ENCODE measurements around the gene FZD10.

FZD10 gene

DNA sequence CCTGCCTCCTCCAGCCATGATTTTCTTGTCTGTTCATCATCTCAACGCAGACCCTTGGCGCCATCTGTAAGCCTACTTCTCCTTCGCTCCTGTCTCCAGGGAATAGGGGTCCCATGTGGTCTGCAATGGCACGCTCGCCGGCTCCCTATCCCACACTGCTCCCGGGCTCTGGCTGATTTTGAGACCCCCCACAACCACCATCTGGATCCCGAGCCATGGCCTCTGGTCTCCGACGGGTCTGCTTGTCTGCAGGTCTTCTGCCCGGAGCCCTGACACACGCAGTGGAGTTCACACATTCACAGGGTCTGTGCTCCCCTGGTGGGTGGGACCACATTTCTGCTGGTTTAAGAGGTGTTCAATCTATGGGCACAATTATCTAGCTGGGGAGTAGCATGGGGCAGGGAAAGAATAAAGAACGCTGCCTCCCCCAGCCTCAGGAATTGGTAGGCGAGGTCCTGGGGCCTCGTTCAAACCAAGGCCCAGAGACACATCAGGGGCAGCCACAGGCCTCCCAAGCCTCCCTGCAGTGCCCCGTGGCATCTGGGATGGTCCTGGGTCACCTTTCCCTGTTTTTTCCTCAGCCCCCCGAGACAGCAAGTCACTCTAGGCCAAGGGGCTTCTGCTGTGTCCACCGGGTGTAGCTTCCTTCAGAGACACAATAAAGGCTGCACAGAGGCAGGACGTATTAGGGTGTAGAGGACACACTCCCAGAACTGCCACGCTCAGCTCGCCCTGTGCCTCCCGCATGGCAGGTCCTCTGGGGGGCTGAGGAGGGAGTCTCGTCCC, 21.5 kb downstream of the FZD10 start:
- no peak for DNase-seq

DNA sequence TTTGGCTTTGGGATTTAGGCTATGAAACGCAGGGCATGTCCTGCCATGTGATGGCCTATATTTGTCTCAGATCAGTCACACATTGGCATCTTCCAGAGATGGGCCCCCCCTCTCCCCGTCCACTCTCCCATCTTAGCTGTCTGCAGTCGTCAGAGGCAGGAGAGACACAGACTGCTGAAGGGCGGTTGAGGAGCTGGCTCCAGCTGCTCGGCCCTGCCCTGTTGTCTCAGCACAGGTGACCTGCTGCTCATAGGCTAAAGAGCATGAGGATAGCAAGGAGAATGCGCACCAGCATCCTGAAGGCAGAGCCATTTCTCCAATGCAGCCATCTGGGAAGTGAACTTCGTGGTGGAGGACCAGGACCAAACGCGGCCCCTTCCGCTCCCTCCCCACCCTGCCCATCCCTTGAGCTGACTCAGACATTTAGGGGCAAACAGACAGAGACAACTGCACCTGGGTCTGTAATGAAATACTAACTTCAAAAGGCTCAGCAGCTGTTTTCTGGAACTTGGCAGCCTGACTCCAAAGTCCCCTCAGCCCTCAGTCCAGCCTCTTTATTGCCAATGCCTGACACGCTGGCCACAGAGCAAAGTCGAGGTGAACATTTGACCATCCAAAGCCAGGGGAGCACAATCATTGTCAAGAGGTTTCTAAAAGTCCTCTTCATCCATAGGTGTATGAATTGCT, 22.3 kb downstream of the FZD10 start:
- DNase-seq = no peak

DNA sequence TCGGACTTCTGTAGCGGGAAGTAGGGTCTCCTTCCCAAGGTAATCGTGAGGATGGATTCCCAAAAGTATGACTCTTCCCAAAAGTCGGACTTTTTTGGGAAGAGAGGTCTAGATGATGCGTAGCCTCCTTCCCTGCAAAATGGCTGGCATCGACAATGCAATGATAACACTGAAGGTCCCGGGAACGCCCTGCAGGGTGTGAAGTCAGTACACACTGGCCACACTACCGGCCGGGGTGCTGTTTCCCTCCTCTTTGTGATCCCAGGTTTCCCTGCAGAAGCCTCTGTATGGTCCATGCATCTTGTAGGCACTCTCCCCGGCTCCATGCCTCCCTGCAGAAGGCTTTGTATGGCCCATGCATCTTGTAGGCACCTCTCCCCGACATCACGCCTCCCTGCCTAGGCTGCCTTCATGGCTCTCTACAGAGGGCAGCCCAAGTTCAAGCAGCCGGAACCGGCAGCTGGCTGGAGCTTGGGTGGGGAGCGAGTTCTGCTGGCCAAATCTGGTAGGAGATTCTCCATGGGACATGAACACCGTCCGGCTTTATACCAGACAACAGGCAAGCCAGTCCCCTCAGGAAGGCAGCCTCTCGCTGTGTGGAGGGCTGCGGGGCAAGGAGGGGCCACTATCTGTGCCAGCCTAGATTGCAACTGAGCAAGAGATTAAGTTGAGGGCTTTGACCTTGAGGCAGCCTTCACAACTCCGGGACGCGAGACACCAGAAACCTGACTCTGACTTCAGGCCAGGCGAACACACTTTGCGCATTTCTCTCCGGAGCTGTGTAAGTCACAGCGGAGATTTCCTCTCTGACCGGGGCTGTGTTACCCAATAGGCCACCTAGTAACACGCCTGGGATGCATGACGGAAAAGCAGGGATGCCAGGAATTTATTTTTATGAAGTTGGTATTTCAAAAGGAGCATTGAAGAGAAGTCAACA, 23.5 kb downstream of the FZD10 start:
- DNase-seq = no peak

DNA sequence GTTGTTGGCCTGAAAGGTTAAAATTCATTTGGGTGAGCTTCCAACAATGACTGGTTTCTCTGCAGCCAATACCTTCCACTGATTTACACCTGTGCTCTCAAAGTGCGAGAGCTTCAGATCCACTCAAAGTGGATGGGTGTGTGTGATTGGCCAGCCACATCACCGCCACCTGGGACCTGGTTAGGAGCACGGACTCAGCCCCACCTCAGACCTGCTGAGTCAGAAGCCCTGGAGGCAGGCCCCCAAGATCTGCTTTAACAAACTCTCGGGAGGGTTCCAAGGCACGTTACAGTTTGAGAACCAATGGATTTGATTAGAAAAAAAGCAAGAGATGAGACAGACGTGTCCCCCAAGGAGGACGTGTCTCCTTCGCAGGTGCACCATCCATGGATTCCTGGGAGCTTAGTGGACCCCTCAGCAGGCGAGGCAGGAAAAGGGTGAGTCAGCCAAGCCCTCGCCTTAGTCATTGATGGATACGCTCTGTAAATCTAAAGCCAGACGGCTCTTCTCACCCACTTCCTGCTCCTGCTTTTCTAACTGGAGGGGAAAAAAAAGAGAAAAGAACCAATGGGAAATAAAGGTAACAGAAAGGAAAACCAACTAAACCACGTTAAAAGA, 24.5 kb downstream of the FZD10 start:
- no peak for DNase-seq

DNA sequence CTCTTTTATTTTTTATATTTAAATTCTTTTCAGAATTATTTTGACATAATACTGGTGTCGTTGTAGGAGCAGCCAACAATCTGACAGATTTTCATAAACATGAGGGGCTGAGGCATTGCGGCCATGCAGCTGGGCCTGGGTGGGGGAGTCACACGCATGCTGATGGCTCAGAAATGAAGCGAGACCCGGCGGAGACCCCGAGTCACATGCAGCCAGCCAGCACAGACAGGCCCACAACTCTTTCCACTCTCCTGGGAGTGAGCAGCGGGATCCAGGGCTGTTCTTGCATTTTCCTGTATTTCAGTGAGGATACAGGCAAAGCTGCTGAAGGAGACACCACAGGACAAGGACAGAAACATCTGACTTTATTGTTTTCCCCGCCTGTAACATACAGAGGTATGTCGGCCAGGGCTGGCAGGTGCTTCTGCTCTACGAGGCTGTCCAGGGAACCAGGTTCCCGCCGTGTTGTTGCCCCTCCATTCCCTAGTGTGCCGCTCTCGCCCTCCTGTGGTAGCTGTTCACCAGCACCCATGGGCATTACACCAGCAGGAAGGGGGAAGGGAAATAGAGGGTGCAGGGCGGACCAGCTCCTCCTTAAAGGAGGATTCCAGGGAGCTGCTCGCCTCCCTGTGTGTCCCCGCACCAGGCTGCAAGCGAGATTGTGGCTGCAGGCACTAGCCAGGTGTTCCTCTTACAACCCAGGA, 30.5 kb downstream of the FZD10 start:
- no peak for DNase-seq

DNA sequence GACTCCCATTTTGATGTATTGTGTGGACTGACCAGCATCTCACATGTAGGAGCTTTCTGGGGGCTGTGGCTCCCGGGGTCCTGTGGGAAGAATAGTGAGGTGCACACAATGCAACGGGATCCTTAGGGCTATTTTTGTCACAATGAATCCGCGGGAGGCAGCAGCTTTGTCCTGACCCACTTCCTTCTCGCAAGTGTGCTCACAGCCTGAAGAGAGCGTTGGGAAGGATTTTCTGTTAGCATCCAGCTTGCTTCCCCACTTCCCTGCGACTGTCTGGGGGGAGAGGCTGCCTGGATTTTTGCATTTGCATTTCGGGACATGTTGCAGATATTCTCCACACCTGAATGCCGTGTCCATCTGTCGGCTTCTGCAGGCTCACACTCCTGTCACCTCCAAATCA, 31.9 kb downstream of the FZD10 start:
- DNase-seq = no peak

DNA sequence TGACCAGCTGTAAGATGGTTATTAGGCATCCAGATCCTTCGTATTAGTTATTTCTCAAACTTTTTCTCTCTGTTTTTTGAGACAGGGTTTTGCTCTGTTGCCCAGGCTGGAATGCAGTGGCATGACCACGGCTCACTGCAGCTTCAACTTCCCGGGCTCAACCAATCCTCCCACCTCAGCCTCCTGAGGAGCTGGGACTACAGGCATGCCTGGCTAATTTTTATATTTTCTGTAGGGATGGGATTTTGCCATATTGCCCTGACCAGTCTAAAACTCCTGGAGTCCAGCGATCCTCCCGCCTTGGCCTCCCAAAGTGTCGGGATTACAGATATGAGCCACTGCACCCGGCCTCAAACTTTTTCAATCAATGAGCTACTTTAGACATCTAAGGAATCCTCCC, 33.1 kb downstream of the FZD10 start:
- no peak for DNase-seq

DNA sequence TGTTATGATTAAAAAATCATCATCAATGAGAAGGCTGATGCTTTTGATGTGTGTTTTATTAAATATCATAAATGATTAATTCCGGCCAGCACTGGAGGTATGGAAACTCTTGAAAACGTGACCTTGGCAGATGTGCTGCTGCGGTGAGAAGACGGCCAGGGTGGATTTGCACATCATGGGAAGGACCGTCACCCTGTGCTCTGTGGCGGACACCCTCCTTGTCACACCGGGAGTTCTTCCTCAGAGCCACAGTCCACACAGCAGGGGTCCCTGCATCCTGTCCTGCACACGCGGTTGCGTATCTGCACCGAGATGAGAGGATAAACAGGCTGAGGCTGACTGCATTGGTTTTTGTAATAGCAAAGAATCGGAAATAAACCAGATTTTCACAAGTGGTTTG, 33.5 kb downstream of the FZD10 start:
- DNase-seq = no peak

DNA sequence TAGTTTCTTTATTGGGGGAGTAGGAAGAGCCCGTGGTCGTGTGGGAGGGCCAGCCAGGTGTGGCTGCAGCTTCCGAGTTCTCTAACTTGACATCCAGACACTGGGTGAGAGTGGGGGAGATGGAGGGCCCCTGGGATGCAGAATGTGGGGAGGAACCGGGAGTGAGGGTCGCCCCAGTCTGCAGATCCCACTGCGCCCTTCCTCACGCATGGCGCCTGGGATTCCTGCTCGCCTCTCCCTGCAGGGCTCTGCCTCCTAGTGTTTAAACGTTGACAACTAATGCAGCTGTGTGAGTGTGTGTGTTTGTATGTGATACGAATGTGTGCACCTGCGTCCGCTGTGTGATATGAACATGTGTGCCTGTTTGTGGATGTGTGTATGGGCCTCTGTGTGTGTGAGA, 34.6 kb downstream of the FZD10 start:
- no peak for DNase-seq

DNA sequence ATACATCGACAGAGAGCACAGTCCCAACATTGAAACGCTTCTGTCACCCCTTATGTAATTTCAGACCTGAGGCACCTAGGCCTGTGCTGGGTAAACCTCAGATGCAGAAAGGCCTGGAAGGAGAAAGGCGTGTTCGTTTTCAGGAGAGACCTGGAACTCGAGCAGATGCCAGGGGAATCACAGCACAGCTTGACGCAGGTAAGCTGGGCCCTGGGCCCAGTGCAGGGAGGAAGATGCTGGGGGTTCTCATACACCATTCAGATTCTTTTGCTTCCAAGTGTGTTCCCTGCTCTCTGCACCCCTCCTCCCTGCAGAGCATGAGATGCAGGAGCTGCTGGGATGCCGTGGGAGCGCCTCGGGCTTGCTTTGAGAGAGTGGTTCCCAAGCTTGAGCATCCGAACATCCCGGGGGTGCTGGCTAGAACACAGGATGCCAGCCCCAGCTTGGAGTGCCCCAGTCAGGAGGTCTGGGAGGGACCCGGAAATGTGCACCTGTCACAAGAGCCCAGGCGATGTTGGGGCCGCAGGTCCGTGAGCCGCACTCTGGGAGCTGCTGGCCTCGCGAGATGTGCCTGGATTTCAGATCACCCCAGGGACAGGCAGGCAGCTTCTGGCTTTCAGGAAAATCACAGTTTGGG, 35.9 kb downstream of the FZD10 start:
- no peak for DNase-seq

DNA sequence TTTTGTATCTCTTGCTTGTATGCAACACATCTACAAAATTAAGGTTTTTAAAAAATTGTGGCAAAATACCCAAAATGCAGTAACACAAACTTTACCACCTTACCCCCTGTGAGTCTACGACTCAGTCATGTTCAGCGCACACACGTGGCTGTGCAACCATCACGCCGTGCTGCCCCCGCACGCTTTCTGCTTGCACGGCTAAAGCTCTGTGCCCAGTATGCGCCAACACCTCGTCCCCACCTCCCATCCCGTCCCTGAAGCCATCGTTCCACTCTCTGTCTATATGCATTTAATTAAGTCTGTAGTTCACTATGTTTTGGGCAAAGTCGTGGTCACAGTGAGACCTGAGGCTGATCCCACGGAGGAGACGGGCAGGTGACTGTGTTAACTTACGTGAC, 36.4 kb downstream of the FZD10 start:
- DNase-seq = no peak

DNA sequence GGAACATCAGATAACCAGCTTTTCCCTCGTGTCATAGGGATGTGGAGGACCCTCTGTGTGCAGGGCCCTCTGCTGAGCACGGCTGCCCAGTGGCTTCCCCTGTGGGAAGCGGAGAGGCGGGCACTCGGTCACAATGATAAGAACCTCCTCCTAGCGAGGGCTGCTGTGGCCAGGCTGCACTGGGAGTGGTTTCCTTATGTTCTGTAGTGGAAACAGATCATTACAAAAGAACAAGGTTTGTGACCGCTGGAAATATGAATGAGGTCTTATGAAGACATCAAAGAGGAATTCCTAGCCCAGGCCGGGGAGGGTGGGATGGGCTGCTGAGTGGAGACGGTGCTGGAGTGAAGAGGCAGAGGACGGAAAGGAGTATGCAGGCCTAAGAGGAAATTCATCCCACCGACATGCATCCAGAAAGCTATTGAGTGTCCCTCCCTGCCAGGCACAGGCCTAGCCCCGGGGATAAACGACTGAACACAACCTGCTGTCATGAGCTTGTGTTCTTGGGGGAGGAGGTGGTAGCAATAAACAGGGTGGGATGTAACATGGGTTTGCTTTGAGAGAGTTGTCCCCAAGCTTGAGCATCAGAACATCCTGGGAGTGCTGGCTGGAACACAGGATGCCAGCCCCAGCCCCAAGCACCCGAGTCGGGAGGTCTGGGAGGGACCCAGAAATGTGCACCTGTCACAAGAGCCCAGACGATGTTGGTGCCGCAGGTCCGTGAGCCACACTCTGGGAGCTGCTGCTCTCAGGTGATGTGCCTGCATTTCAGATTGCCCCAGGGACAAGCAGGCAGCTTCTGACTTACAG, 37.5 kb downstream of the FZD10 start:
- no peak for DNase-seq

DNA sequence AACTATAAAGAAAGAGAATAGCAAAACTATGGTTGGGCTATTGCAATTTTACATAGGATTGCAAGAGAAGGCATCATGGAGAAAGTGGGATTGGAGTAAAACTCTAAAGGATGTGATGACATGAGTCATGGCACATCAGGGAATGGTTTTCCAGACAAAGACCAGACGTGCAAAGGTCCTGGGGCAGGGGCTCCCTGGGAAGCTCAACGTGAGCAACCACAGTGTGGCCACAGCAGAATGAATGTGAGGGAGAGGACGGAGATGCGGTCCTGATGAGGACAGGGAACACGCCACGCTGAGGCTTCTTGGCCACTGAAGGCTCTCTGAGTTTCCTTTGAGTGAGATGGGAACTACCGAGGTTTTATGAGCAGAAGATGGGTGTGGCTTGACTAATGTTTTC, 38.2 kb downstream of the FZD10 start:
- no peak for DNase-seq

DNA sequence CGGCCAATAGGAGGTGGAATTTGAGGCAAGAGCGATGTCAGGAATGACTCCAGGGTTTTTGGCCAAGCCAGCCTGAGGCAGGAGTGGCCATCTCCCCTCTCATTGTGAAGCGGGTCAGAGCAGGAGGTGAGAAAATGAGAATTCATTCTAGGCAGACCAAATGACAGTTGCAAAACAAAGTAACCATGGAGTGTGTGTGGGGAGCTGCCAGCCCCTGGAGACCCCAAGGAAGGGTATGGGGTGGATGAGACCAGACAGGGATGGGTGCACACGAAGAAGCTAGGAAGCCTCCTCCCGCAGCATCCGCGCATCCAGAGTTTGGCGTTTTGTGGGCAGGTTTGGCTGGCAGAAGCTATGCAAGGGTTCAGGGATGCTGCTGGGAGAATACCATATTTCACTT, 38.8 kb downstream of the FZD10 start:
- no peak for DNase-seq

DNA sequence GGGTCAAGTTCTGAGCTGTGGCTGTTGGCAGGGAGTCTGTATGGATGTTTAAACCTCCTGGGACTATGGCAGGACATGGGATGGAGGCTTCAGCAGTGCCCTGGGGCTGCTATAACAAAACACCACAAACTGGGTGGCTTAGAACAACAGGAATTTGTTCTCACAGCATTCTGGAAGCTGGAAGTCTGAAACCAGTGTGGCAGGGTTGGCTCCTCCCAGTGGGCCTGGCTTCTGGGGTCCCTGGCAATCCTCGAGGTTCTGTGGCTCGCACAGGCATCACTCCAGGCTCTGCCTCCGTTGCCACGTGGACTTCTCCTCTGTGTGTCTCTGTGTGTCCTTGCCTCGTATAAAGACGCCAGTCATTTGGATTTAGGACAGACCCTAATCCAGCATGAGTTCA, 39.9 kb downstream of the FZD10 start:
- DNase-seq = no peak

DNA sequence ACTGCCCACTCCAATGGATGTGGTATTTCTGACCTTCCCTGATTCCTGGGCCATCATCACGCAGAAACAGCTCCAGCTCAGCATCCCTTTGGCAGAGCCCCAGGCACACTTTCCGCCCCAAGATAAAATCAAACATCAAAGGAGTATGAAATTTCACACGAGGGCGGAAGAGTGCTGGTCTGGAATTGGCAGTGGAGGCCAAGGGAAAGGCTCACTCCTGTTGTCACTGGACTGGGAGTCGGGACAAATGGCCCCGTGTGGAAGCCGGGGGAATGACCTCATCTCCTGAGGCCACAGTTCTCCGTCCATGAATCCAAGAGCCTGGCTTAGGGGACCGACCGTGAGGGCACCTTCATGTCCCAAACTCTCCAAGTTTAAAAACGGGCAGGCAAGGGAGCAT, 40.9 kb downstream of the FZD10 start:
- DNase-seq = no peak

DNA sequence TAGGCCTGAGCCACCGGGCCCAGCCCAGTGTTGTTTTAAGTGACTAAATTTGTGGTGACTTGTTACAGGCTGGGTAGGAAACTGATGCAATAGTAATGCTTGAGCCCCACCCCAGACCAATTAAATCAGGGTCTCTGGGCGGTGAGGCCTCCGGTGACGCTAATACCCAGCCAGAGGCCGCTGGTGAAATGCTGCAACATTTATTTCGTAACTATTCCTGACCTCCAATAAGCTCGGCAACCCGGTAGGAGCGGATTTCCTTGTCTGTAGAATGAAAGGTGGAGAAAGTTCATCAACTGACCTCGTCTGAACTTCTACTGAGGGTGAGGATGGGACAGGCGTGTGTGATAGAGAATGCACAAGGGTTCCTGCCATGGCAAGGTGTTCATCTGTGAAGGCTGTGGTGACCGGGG, 42.3 kb downstream of the FZD10 start:
- no peak for DNase-seq

DNA sequence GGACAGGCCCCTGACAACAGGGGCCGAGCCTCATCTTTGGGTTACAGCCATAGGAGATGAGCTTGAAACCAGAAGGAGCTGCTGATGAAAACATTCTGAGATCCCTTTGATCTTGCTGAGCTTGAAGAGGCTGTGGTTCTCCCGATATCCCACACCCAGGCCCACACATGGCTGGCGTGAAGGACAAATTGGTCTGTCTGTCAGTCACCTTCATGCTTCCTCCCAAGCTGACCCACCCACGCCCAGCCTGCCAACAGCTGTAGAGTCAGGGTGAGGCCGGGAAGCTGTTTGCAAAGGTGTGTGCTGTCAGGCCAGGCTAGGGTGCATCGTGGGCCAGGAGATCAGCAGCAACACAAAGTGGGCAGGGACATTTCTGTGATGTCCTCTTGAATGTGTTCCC, 43.2 kb downstream of the FZD10 start:
- DNase-seq = no peak

DNA sequence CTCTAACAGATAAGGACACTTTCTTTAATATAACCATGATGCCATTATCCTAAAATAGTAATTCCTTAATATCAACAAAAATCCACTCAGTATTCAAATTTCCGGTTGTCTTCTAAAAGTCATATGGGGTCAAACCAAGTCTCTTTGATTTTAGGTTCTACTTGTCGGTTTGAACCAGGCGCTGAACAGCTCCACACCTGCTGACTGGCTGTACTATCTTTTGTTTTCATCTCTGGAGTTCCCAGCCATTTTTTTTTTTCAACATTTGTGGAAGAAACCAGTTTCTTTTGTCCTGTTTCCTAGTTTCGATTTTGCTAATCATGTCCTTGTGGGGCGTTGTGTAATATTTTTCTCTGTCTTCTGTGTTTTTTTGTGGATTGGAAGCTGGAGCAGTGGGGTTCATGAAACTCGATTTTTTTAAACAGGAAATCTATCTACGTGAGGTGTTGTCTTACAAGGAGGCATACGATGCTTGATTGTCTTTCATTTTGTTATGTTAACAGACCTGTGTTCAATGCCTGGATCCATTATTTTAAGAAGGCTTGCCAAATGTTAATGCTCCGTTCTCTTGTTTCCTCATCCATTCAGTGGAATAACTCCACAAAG, 50.2 kb downstream of the FZD10 start:
- no peak for DNase-seq

DNA sequence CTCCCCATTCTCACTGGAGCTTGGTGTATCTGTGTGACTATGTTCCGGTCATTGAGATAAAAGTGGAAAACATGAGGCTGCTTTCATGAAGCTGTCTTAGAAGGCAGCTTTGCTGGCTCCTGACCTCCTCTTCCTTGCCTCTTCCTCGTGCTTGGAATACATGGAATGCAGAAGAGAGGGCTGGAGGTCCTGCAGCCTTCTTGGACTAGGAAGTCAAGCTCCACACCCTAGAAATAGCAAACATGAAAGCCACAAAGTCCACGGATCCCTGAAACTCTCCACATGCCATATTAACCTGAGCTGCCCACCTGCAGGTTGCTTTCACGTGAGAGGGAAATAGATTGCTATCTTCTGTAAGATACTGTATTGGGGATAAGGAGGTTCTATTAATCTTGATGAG, 51.0 kb downstream of the FZD10 start:
- no peak for DNase-seq

Data from SHP77 treated with DMSO at 0.1 percent for 48 hours (cell line).